Measurements from ENCODE around the gene CACNA1G. TPM values are rescaled to one million over a fixed set of nuclear protein-coding genes. Genes with fewer than 3 reads are reported as not detected.

The CACNA1G gene
- total RNA-seq, 2 experiments from 2014 or later, result 0.13 TPM; not detected in 1

- ATAC-seq (no peak), DNase-seq (no peak)
- ChIA-PET POLR2A (no interaction called here), CTCF (interaction anchor here (1.8 to 7.2 kb wide), 2 partner anchors 10 to 13 kb away, joined by 7 to 67 read pairs; no protein-coding TSS in a partner anchor)
- H3K4me3 Mint-ChIP-seq, result no peak overlapping the region
- H3K27ac Mint-ChIP-seq, result no peak overlapping the region
- H3K27me3 Mint-ChIP-seq, result peaks cover 10% of the 10 kb centered on the region
- intact Hi-C loops (cut with micrococcal nuclease), result no loop called here
- H3K4me1 Mint-ChIP-seq (ENCODE audit: low read depth), result no peaks in the 10 kb centered on the region
- TF ChIP-seq CTCF (IDR thresholded peaks at IDR 0.05), result no peak
- no peaks in the 10 kb centered on the region for H3K36me3 Mint-ChIP-seq (ENCODE audit: low read depth)
- no peaks in the 10 kb centered on the region for H3K9me3 Mint-ChIP-seq
Measured at GRCh38 chr17:50641357-50641756, 80.8 kb downstream of the CACNA1G start.

GRCh38 chr17:50642071-50642721, 81.7 kb downstream of the CACNA1G start:
- CTCF ChIA-PET, result interaction anchor here (1.8 to 7.2 kb wide), 2 partner anchors 9 to 14 kb away, joined by 7 to 67 read pairs; no protein-coding TSS in a partner anchor

GRCh38 chr17:50642722-50643656, 82.5 kb downstream of the CACNA1G start:
- ATAC-seq (no peak), DNase-seq (no peak)
- POLR2A ChIA-PET, result no interaction called here
- intact Hi-C loops (cut with micrococcal nuclease), result no loop called here
- CTCF ChIA-PET, result interaction anchor here (7.2 kb wide), 1 partner anchor 15 kb away, joined by 67 read pairs; no protein-coding TSS in a partner anchor
- no peak for TF ChIP-seq CTCF (IDR thresholded peaks at IDR 0.05)
- Mint-ChIP-seq H3K27ac (no peak overlapping the region), H3K36me3 (ENCODE audit: low read depth) (no peaks in the 10 kb centered on the region), H3K27me3 (peaks cover 3% of the 10 kb centered on the region), H3K9me3 (no peaks in the 10 kb centered on the region), H3K4me1 (ENCODE audit: low read depth) (no peaks in the 10 kb centered on the region), H3K4me3 (no peak overlapping the region)

More at GRCh38 chr17:50642071-50642721, 81.7 kb downstream of the CACNA1G start:
- no peak for TF ChIP-seq CTCF (IDR thresholded peaks at IDR 0.05)
- intact Hi-C loops (cut with micrococcal nuclease), result no loop called here
- DNase-seq (no peak), ATAC-seq (no peak)
- Mint-ChIP-seq H3K36me3 (ENCODE audit: low read depth) (no peaks in the 10 kb centered on the region), H3K27me3 (peaks cover 9% of the 10 kb centered on the region), H3K27ac (no peak overlapping the region), H3K4me1 (ENCODE audit: low read depth) (no peaks in the 10 kb centered on the region), H3K4me3 (no peak overlapping the region), H3K9me3 (no peaks in the 10 kb centered on the region)
- POLR2A ChIA-PET, result no interaction called here

GRCh38 chr17:50645748-50646682, 85.5 kb downstream of the CACNA1G start:
- intact Hi-C loops (cut with micrococcal nuclease), result no loop called here
- ATAC-seq, result no peak
- no peaks in the 10 kb centered on the region for H3K36me3 Mint-ChIP-seq (ENCODE audit: low read depth)
- peaks cover 1% of the 10 kb centered on the region for H3K27me3 Mint-ChIP-seq
- DNase-seq, result no peak
- no peak for TF ChIP-seq CTCF (IDR thresholded peaks at IDR 0.05)
- ChIA-PET CTCF (interaction anchor here (0.8 to 2.1 kb wide), 4 partner anchors 10 to 50 kb away, joined by 3 to 7 read pairs (median 4); no protein-coding TSS in a partner anchor), POLR2A (no interaction called here)
- no peak overlapping the region for H3K27ac Mint-ChIP-seq
- H3K4me1 Mint-ChIP-seq (ENCODE audit: low read depth), result no peaks in the 10 kb centered on the region
- H3K9me3 Mint-ChIP-seq, result no peaks in the 10 kb centered on the region
- no peak overlapping the region for H3K4me3 Mint-ChIP-seq

All from activated CD8-positive, alpha-beta T cell treated with anti-CD3 and anti-CD28 coated beads for 36 hours (primary cell).